Keratinocyte (primary cell): ENCODE results near the gene KBTBD6. TPM values are rescaled to one million over a fixed set of nuclear protein-coding genes. Genes with fewer than 3 reads are reported as not detected.
"Not testable (repeated sequence)": the region's sequence is repeated elsewhere in the genome, so short reads cannot be mapped to it uniquely, and the experiment has no call there.

Experiments used
- DNase-seq: peaks from one replicate; pipeline ENCODE4 v3.0.0-alpha.2; 2011; ENCODE audit warnings: low read depth, missing footprints, low spot score
- FAIRE-seq: peaks from 2 replicates; lab custom pipeline; 2011; peaks lifted over from hg19 to GRCh38; lab: Jason Lieb, UNC
- H2AFZ ChIP-seq: 2 replicates; pipeline ENCODE4 v1.6.0; 2012; ENCODE audit warnings: low read length, control low read depth, inconsistent platforms; ENCODE audit not compliant: control insufficient read depth
- H3K27ac ChIP-seq: 2 replicates; pipeline ENCODE4 v1.5.1; 2011; ENCODE audit warnings: low read length; ENCODE audit not compliant: control insufficient read depth, insufficient read depth
- H3K27me3 ChIP-seq: 3 replicates; pipeline ENCODE4 v1.6.0; 2011; ENCODE audit warnings: low read length; ENCODE audit not compliant: control insufficient read depth, insufficient read depth; ENCODE audit errors: extremely low read depth
- H3K36me3 ChIP-seq, 2 experiments: 2 replicates in 1 of 2; 3 replicates in 1 of 2; pipeline ENCODE4 v1.5.1; 2011; ENCODE audit warnings: low read length in 2 of 2, mild to moderate bottlenecking in 1 of 2; ENCODE audit not compliant: control insufficient read depth in 2 of 2, insufficient read depth in 2 of 2; ENCODE audit errors: extremely low read depth in 1 of 2
- H3K4me1 ChIP-seq: 3 replicates; pipeline ENCODE4 v1.5.1; 2011; ENCODE audit warnings: low read length; ENCODE audit not compliant: control insufficient read depth, insufficient read depth; ENCODE audit errors: extremely low read depth
- H3K4me2 ChIP-seq: 3 replicates; pipeline ENCODE4 v1.6.0; 2011; ENCODE audit warnings: low read depth, low read length; ENCODE audit not compliant: control insufficient read depth, insufficient read depth; ENCODE audit errors: extremely low read depth
- H3K4me3 ChIP-seq, 3 experiments: fragments of 200-600 bp in 1 of 3; sonication (generic) in 1 of 3; 2 replicates in 2 of 3; 3 replicates in 1 of 3; pipeline ENCODE4 v1.5.1; 2011 to 2016; ENCODE audit warnings: low read length in 3 of 3, mild to moderate bottlenecking in 3 of 3, control low read depth in 2 of 3, inconsistent platforms in 1 of 3, low read depth in 1 of 3, mixed read lengths in 1 of 3, mixed run types in 1 of 3, moderate library complexity in 1 of 3; ENCODE audit not compliant: control insufficient read depth in 2 of 3, insufficient read depth in 2 of 3; ENCODE audit errors: extremely low read depth in 1 of 3
- H3K79me2 ChIP-seq: 2 replicates; pipeline ENCODE4 v1.6.0; 2012; ENCODE audit warnings: low read length; ENCODE audit not compliant: control insufficient read depth, insufficient read depth
- H3K9ac ChIP-seq: 3 replicates; pipeline ENCODE4 v1.6.0; 2011; ENCODE audit warnings: low read length; ENCODE audit not compliant: control insufficient read depth, insufficient read depth; ENCODE audit errors: extremely low read depth
- H3K9me1 ChIP-seq: 3 replicates; pipeline ENCODE4 v1.6.0; 2011; ENCODE audit warnings: low read length; ENCODE audit not compliant: control insufficient read depth, insufficient read depth; ENCODE audit errors: extremely low read depth
- H3K9me3 ChIP-seq: 2 replicates; pipeline ENCODE4 v1.5.1; 2012; ENCODE audit warnings: low read depth, low read length; ENCODE audit not compliant: control insufficient read depth
- H4K20me1 ChIP-seq: 3 replicates; pipeline ENCODE4 v1.6.0; 2011; ENCODE audit warnings: low read length; ENCODE audit not compliant: control insufficient read depth, insufficient read depth; ENCODE audit errors: extremely low read depth
- EZH2 ChIP-seq: IDR thresholded peaks from one replicate; pipeline ENCODE4 v1.6.1; 2012; ENCODE audit warnings: inconsistent platforms, mild to moderate bottlenecking, low read length, moderate library complexity
- dilution Hi-C: fragments of 300-500 bp; cut with MboI; formaldehyde crosslinking; loops from one replicate; pipeline ENCODE4 v1.7.0; 2020; ENCODE audit warnings: low sequenced_read_pairs; ENCODE audit not compliant: extremely low pct_ligation_motif_present
- polyA plus RNA-seq, 5 experiments: library from polyadenylated mRNA; depleted of rRNA in 3 of 5; stranded (reverse) in 3 of 5; stranded (forward) in 1 of 5; unstranded in 1 of 5; fragments of >200 nt; gene quantifications; 1 replicate in 1 of 5; 2 replicates in 3 of 5; 3 replicates in 1 of 5; pipeline versions ENCODE4 v1.2.1 to v1.2.3, GENCODE V29; 2011 to 2012; ENCODE audit warnings: missing spikeins in 2 of 5, low read depth in 1 of 5, low replicate concordance in 1 of 5
- TF ChIP-seq, protein P1 (sequence below), 3 experiments: IDR thresholded peaks in 1 of 3; conservative IDR thresholded peaks in 1 of 3; optimal IDR thresholded peaks in 1 of 3; 2 replicates in 2 of 3; 3 replicates in 1 of 3; pipeline versions ENCODE3 to v1.5.1; 2011; ENCODE audit warnings: low read length in 3 of 3, mild to moderate bottlenecking in 3 of 3, moderate library complexity in 2 of 3, control low read depth in 1 of 3, inconsistent platforms in 1 of 3; ENCODE audit not compliant: insufficient read depth in 2 of 3; ENCODE audit errors: extremely low read depth in 1 of 3

Gene KBTBD6
- polyA plus RNA-seq, 1 donor (not counting 4 experiments of a cell fraction or from before 2014, with no cell fraction given): 4.9 TPM

DNA sequence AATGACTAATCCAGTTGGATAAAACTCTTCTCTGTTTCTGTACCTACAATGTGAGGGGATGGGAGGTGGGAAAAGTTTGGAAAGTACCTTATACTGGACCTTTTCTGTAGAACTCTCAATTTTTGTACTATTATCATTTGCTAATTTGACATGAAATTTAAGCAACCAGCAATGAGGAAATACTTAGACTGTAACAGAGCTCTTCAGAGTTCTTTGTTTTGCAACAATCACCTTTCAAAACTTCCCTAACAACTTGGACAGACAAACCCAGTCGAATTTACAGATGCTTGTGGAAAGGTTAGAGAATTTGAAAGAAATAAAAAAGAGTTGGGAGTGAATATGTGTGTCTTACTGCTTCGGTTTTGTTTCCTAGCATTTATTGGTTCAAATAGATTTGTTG lies 45.0 kb upstream of the KBTBD6 start:
- Histone ChIP-seq H3K4me1 (peaks cover 11% of the 10 kb centered on the region), H3K9me1 (no peaks in the 10 kb centered on the region), H3K9ac (no peak overlapping the region), H3K27me3 (no peaks in the 10 kb centered on the region), H4K20me1 (no peaks in the 10 kb centered on the region), H3K4me3 (no peak overlapping the region), H2AFZ (no peak overlapping the region), H3K9me3 (no peaks in the 10 kb centered on the region), H3K4me2 (no peak overlapping the region), H3K79me2 (no peaks in the 10 kb centered on the region), H3K27ac (no peak overlapping the region), H3K36me3 (no peaks in the 10 kb centered on the region)
- DNase-seq: no peak
- TF ChIP-seq, protein P1, sequence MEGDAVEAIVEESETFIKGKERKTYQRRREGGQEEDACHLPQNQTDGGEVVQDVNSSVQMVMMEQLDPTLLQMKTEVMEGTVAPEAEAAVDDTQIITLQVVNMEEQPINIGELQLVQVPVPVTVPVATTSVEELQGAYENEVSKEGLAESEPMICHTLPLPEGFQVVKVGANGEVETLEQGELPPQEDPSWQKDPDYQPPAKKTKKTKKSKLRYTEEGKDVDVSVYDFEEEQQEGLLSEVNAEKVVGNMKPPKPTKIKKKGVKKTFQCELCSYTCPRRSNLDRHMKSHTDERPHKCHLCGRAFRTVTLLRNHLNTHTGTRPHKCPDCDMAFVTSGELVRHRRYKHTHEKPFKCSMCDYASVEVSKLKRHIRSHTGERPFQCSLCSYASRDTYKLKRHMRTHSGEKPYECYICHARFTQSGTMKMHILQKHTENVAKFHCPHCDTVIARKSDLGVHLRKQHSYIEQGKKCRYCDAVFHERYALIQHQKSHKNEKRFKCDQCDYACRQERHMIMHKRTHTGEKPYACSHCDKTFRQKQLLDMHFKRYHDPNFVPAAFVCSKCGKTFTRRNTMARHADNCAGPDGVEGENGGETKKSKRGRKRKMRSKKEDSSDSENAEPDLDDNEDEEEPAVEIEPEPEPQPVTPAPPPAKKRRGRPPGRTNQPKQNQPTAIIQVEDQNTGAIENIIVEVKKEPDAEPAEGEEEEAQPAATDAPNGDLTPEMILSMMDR (optimal IDR thresholded peaks at IDR 0.05 in 1 of 3, IDR thresholded peaks at IDR 0.05 in 1 of 3, conservative IDR thresholded peaks at IDR 0.05 in 1 of 3; ENCODE audit: extremely low read depth in 1 of 3, insufficient read depth in 2 of 3, low read length in 3 of 3): no peak
- TF ChIP-seq EZH2: no peak
- no peak for FAIRE-seq
- dilution Hi-C loops: no loop called here

DNA sequence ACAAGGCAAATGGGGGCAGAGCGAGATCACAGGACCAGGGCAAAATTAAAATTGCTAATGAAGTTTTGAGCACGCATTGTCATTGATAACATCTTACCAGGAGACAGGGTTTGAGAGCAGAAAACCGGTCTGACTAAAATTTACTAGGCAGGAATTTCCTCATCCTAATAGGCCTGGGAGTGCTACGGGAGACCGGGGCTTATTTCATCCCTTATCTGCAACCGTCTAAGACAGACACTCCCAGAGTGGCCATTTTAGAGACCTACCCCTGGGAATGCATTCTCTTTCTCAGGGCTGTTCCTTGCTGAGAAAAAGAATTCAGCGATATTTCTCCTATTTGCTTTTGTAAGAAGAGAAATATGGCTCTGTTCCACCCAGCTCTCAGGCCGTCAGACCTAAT lies 43.0 kb upstream of the KBTBD6 start:
- H3K9me1 ChIP-seq, H3K4me3 ChIP-seq, H3K36me3 ChIP-seq, dilution Hi-C loops, H3K4me2 ChIP-seq, H3K79me2 ChIP-seq, DNase-seq, H3K9ac ChIP-seq, H3K9me3 ChIP-seq, H3K27ac ChIP-seq, H3K4me1 ChIP-seq, FAIRE-seq, H3K27me3 ChIP-seq, H4K20me1 ChIP-seq, H2AFZ ChIP-seq: not testable (repeated sequence)

DNA sequence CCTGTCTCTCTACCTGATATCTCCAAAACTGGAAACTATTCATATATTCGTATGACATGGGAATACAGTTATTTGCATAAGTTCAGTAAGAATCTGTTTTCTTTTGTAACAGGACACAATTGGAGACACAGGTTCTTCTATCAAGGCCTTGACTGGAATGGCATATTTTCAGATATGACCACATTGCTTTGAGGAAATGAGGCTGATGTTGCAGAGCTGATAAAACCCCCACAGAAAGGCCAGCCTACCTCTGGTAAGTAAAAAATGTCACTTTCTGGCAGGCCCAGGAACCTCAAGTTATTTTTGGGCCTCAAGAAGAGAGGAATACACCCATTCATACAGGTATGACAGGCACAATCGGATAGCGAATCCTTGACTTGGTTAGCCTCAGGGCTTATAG lies 29.5 kb upstream of the KBTBD6 start:
- Histone ChIP-seq H3K4me2 (no peak overlapping the region), H3K4me1 (no peaks in the 10 kb centered on the region), H3K27me3 (no peaks in the 10 kb centered on the region), H3K36me3 (no peaks in the 10 kb centered on the region), H3K4me3 (no peak overlapping the region), H3K9me1 (no peaks in the 10 kb centered on the region), H3K9ac (no peak overlapping the region), H3K9me3 (no peaks in the 10 kb centered on the region), H2AFZ (no peak overlapping the region), H4K20me1 (no peaks in the 10 kb centered on the region), H3K79me2 (no peaks in the 10 kb centered on the region), H3K27ac (no peak overlapping the region)
- no peak for TF ChIP-seq EZH2
- TF ChIP-seq, protein P1 (optimal IDR thresholded peaks at IDR 0.05 in 1 of 3, IDR thresholded peaks at IDR 0.05 in 1 of 3, conservative IDR thresholded peaks at IDR 0.05 in 1 of 3; ENCODE audit: extremely low read depth in 1 of 3, insufficient read depth in 2 of 3, low read length in 3 of 3): no peak
- DNase-seq: no peak
- dilution Hi-C loops: no loop called here
- no peak for FAIRE-seq
